GM21528 (cell line): ENCODE measurements around the gene TSHZ2.
"Not testable (repeated sequence)": the region's sequence is repeated elsewhere in the genome, so short reads cannot be mapped to it uniquely, and the experiment has no call there.

Source experiments
- ATAC-seq: cut with Tn5 transposase; IDR thresholded peaks from one replicate; pipeline ENCODE4 v1.9.1; 2021; ENCODE audit warnings: mild to moderate bottlenecking, moderate library complexity; ENCODE audit not compliant: unreplicated experiment, low FRiP score

TSHZ2 gene

DNA sequence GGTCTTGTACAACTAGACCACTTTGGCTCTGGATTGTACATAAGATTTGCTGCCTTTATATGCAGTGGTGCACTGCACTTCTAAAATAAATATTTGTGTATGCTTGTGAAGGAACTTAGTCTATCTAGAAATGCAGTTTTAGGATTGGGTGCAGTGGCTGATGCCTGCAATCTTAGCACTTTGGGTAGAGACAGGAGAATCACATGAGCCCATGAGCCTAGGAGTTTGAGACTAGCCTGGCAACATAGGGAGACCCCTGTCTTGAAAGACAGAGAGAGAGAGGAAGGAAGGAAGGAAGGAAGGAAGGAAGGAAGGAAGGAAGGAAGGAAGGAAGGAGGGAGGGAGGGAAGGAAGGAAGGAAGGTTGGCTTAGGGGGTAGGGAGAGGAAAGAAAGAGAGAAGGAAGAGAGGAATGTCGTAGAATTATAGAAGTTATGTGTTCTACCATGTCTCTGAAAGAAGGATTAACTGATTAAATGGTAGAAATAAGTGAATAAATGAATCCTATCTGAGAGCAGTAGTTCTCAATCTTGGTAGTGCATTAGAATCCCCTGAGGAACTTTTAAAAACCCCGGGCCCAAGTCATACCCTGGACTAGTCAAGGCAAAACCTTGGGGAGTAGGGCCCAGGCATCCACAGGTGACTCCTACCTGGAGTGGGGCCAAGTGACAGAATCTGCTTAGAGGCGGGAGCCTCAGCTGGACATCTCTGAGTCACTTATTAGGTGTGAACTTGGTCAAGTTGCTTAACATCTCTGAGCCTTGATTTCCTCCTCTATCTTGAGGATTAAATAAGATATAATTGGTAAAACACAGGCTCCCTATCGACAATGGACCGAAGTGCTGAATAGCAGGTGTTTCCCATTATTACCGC lies 491.2 kb downstream of the TSHZ2 start:
- no peak for ATAC-seq

- no peak for ATAC-seq
Measured at GRCh38 chr20:53466279-53466678, 494.1 kb downstream of the TSHZ2 start.

GRCh38 chr20:53468587-53468986 lies 496.4 kb downstream of the TSHZ2 start:
- ATAC-seq = no peak

- not testable (repeated sequence) for ATAC-seq
Measured at GRCh38 chr20:53472859-53473258, 500.7 kb downstream of the TSHZ2 start.

- no peak for ATAC-seq
Measured at GRCh38 chr20:53480913-53481312, 508.8 kb downstream of the TSHZ2 start.

GRCh38 chr20:53487461-53488200 lies 515.5 kb downstream of the TSHZ2 start:
- no peak for ATAC-seq

DNA sequence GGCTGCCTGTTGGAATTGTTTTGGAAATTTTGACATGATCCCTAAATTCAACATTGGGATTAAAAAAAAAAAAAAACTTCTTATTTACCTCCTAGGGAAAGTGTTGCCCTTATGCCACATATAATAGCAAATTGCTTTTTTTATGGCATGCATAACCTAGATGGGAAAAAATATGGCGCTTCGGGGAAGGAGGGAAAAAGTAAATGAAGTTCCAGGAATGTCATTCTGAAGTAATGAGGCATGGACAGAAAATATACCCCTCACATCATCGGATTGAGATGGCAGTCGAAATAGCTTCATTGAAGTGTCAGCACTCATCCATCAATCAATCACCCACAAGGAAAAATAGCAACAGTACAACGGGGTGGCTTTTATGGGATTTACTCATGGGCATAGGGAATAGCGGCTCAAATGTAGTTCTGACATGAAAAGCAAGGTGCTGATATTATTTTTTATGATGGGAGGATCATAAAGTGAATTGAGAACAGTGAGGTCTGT lies 516.7 kb downstream of the TSHZ2 start:
- ATAC-seq = no peak

DNA sequence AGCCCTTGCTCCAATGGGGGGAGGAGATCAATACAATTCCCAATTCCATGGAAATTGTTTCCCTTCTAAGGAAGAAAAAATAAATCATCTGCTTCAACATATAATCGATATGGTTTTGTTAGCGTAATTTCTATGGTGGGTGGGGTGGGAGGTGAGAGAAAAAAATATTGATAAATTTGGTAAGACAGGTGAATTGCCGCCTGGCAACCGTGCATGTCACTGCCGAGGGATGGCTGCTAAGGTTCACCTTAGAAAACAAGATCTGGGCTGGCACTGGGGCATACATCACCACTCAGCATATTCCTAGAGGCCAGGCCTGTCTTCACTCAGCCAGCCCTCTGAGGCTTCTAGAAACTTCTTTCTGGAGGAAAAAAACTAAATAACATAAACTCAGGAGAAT lies 517.4 kb downstream of the TSHZ2 start:
- no peak for ATAC-seq

- ATAC-seq = no peak
Measured at GRCh38 chr20:53490620-53491019, 518.5 kb downstream of the TSHZ2 start.

- ATAC-seq = no peak
Measured at GRCh38 chr20:53491462-53491861, 519.3 kb downstream of the TSHZ2 start.

GRCh38 chr20:53492212-53492611 lies 520.1 kb downstream of the TSHZ2 start:
- ATAC-seq = no peak

DNA sequence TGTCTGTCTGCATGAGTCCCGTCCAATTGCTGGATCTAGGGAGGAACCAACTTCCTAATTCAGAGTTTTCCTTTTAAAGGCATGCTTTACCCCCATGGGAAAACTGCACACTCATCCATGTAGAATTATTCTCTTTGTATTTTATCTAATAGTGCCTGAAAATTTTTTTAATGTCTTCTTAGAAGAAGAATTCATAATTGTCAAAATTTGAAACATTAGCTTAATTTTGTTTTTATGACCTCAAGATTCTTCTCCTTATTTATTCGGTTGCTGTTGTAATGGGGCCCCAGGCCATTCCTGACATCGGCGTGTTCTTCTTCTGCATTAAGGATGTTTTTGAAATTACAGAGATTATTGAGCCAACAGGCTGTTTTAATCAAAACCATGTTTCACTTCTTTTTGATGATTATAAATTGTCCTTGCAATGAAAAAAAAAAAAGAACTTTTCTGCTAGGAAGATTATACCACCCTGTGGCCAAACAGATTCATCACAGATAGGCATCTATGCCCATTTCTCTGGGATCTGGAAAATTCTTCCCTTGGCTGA lies 521.2 kb downstream of the TSHZ2 start:
- ATAC-seq = no peak

DNA sequence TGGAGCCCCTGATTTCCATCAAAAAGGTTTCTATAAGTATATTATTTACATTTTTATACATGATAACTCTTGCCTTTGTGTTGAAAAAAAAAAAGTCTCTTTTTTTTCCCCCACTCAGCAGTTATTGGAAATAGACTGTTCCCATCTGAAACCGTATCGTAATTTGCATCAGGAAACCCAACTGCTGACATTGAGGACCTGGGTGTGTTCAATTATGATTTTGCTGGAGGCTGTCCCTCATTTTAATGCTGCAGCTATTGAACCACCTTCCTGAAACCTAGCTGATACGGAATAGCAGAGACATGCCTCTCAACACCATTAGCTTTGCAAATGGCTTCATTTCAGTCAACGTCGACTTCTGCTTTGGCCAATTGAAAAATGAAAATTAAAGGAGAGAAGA lies 522.6 kb downstream of the TSHZ2 start:
- no peak for ATAC-seq

DNA sequence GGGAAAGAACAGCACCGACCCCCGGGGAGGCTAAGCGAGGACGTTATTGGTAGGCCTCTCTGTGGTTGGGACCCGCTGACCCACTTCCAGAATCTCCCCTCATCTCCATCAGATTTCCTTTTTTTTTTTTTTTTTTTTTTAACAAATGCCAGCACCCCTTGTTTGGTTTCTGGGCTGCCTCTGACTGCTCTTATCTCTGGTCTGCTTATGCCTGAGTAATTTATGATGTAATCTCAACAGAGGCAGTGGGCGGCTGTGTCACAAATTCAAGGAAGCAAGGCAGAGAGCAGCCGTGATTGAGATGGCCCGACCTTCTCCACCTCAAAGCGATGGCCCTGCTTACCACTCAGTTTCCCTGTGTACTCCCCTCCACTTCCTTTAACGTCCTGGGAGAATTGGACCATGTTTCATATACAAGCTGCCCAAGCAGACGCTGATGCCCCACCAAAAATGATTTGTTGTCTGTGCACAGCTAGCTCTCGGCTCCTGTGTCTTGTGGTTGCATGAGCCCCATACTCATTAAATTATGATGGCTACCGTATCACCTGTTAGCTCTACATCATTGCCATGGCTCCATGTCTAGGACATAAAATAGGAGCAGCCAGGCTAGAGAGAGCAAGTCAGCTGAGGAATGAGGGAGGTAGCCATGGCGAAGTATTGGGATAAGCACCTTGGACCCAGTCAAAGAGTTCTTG lies 523.4 kb downstream of the TSHZ2 start:
- no peak for ATAC-seq

- no peak for ATAC-seq
Measured at GRCh38 chr20:53497246-53497645, 525.1 kb downstream of the TSHZ2 start.

DNA sequence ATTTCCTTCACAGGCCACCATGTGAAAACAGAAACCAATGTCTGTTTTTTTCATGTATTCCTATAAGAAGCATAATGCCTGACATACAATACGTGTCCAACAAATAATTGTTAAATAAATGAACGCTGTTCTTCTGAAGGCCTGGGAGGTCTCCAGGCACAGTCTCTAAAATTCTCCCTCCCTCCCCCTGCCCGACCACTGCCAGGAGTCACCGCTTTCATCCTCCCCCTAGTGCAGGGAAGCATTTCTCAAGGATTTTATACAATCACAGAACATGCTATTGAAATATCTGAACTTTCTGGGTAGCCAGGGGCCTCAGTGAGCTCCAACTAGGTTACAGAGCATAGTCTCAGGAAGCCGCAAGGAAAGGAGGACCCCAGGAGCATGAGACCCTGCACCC lies 526.2 kb downstream of the TSHZ2 start:
- ATAC-seq = no peak

GRCh38 chr20:53500651-53501050 lies 528.5 kb downstream of the TSHZ2 start:
- no peak for ATAC-seq

- no peak for ATAC-seq
Measured at GRCh38 chr20:53502820-53503219, 530.7 kb downstream of the TSHZ2 start.

DNA sequence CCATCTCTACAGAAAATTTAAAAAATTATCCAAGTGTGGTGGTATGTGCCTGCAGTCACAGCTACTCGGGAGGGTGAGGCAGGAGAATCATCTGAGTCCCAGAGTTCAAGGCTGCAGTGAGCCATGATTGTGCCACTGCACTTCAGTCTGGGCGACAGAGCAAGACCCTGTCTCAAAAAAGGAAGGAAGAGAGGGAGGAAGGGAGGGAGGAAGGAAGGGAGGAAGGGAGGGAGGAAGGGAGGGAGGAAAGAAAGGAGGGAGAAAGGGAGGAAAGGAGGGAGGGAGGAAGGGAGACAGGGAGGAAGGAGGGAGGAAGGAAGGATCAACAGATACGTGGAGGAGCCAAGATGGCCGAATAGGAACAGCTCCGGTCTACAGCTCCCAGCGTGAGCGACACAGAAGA lies 531.4 kb downstream of the TSHZ2 start:
- ATAC-seq = no peak

- ATAC-seq = not testable (repeated sequence)
Measured at GRCh38 chr20:53504106-53504505, 531.9 kb downstream of the TSHZ2 start.

DNA sequence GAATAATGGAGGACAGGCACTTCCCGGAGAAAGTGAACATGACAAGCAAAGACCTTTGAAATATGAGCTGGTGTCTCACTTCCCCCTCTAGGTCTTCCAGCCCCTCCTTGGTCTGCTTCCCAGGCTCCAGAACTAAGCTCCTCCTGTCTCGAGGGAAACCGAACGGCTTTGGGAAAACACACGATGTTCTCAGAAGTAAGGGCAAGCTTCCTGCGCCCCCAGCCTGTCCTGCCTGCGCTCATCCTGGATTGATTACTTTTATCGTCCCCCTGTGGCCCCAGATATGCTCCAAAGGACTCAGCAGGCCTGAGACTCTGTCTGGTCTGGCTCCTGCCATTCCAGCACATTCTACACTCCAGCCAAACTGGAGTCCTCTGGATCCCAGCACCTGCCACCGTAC lies 538.1 kb downstream of the TSHZ2 start:
- no peak for ATAC-seq
